NCI-H446 (cell line): ENCODE data around the gene ESRRB.

Experiments
- DNase-seq, 2 experiments: peaks; one replicate each; lab custom pipeline; 2025; lab: John Stamatoyannopoulos, UW

The ESRRB gene

GRCh38 chr14:76407449-76408150 is 31.7 kb downstream of the ESRRB start:
- DNase-seq, result no peak

GRCh38 chr14:76408877-76409276 is 32.9 kb downstream of the ESRRB start:
- DNase-seq, result no peak

- no peak for DNase-seq
Observed at GRCh38 chr14:76412501-76412900, 36.6 kb downstream of the ESRRB start.

GRCh38 chr14:76413106-76413961 is 37.4 kb downstream of the ESRRB start:
- DNase-seq, result no peak

- DNase-seq, result no peak
Observed at GRCh38 chr14:76413962-76414600, 38.1 kb downstream of the ESRRB start.

- no peak for DNase-seq
Observed at GRCh38 chr14:76419399-76419798, 43.5 kb downstream of the ESRRB start.

- no peak for DNase-seq
Observed at GRCh38 chr14:76420827-76421226, 44.9 kb downstream of the ESRRB start.

- DNase-seq, result no peak
Observed at GRCh38 chr14:76421662-76422061, 45.7 kb downstream of the ESRRB start.

- DNase-seq, result no peak
Observed at GRCh38 chr14:76422662-76423061, 46.7 kb downstream of the ESRRB start.

- DNase-seq, result no peak
Observed at GRCh38 chr14:76423534-76423933, 47.6 kb downstream of the ESRRB start.

GRCh38 chr14:76424359-76424758 is 48.4 kb downstream of the ESRRB start:
- DNase-seq, result no peak

GRCh38 chr14:76426161-76426696 is 50.3 kb downstream of the ESRRB start:
- no peak for DNase-seq

- no peak for DNase-seq
Observed at GRCh38 chr14:76428611-76429010, 52.7 kb downstream of the ESRRB start.

GRCh38 chr14:76430017-76430416 is 54.1 kb downstream of the ESRRB start:
- no peak for DNase-seq

- DNase-seq, result no peak
Observed at GRCh38 chr14:76430475-76430980, 54.6 kb downstream of the ESRRB start.

GRCh38 chr14:76431538-76431937 is 55.6 kb downstream of the ESRRB start:
- DNase-seq, result no peak

GRCh38 chr14:76432827-76433752 is 57.2 kb downstream of the ESRRB start:
- DNase-seq, result no peak

- no peak for DNase-seq
Observed at GRCh38 chr14:76434220-76434619, 58.3 kb downstream of the ESRRB start.

GRCh38 chr14:76439237-76439775 is 63.4 kb downstream of the ESRRB start:
- DNase-seq, result no peak

- DNase-seq, result no peak
Observed at GRCh38 chr14:76446486-76446885, 70.5 kb downstream of the ESRRB start.

- DNase-seq, result no peak
Observed at GRCh38 chr14:76446921-76447320, 71.0 kb downstream of the ESRRB start.
